Measurements from ENCODE around the gene OR5M11. TPM values are rescaled to one million over a fixed set of nuclear protein-coding genes. Genes with fewer than 3 reads are reported as not detected.

OR5M11 gene
- total and polyA plus RNA-seq, 8 donors, result not detected

DNA sequence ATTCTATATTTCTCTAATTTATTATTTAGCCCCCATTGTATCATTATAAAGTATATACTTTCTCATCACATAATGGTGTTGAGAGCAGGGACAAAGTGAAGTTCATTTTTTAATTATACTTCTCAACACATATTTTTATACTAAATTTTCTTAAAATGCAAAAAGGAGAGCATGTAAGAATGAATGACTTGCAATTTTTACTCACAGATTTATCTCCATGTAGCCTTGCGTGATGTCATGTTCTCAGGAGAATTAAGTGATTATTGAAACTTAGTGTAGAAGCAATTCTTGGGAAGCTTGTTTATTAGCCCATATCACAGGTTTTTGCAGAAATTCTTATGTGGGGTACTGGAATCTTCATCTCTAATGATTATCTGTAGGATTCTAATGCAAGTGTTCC, 682 bp upstream of the OR5M11 start:
- Histone ChIP-seq H3K4me3 (no peak overlapping the region), H3K27me3 (no peaks in the 10 kb centered on the region), H3K4me1 (no peaks in the 10 kb centered on the region), H3K9me3 (no peaks in the 10 kb centered on the region), H3K27ac (no peak overlapping the region), H3K36me3 (no peaks in the 10 kb centered on the region)
- DNase-seq, result no peak
- FAIRE-seq, result no peak
- intact Hi-C loops (cut with DNase I), result no loop called here
- ATAC-seq, result no peak
- TF ChIP-seq CTCF (IDR thresholded peaks at IDR 0.05), result no peak
- 79 to 94% methylated on average over 1 of the region's 1 CpG for WGBS, 2 donors

- no peak for TF ChIP-seq CTCF (IDR thresholded peaks at IDR 0.05)
- WGBS, 2 donors, result 61 to 66% methylated on average over 3 of the region's 3 CpGs
- no peaks in the 10 kb centered on the region for H3K27me3 ChIP-seq
These were observed 9.9 kb downstream of the OR5M11 start for GRCh38 chr11:56533054-56533740.

DNA sequence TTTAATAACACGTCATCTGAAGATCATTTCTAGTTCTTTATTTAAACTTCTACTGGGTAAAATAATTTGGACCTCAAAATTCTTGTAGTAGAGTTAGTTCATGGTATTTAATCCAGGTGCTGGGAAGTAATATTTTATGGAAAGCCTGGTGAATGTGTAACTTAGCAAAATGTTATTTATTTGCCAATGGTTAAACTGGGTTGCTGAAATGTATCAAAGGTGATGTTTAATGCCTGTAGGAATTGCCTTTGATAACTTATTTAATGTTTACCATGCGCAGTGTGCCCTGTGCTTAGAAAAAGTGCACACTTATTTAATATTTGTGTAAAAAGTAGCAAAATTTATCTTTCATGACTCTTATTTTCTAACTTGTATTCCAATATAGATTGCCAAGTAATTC, 11.2 kb downstream of the OR5M11 start:
- no peak overlapping the region for H3K4me3 ChIP-seq
- WGBS, 2 donors, result 33% methylated on average over 2 of the region's 2 CpGs
- no peaks in the 10 kb centered on the region for H3K9me3 ChIP-seq
- H3K27ac ChIP-seq, result no peak overlapping the region
- no peaks in the 10 kb centered on the region for H3K36me3 ChIP-seq
- no peak for ATAC-seq
- TF ChIP-seq CTCF (IDR thresholded peaks at IDR 0.05), result no peak
- no peaks in the 10 kb centered on the region for H3K27me3 ChIP-seq
- H3K4me1 ChIP-seq, result no peaks in the 10 kb centered on the region
- DNase-seq, result no peak
- FAIRE-seq, result no peak
- intact Hi-C loops (cut with DNase I), result no loop called here

More at GRCh38 chr11:56533054-56533740, 9.9 kb downstream of the OR5M11 start:
- no peak overlapping the region for H3K4me3 ChIP-seq
- FAIRE-seq (no peak), DNase-seq (no peak), ATAC-seq (no peak)
- H3K9me3 ChIP-seq, result no peaks in the 10 kb centered on the region
- no peaks in the 10 kb centered on the region for H3K4me1 ChIP-seq
- H3K36me3 ChIP-seq, result no peaks in the 10 kb centered on the region
- intact Hi-C loops (cut with DNase I), result no loop called here
- H3K27ac ChIP-seq, result no peak overlapping the region

DNA sequence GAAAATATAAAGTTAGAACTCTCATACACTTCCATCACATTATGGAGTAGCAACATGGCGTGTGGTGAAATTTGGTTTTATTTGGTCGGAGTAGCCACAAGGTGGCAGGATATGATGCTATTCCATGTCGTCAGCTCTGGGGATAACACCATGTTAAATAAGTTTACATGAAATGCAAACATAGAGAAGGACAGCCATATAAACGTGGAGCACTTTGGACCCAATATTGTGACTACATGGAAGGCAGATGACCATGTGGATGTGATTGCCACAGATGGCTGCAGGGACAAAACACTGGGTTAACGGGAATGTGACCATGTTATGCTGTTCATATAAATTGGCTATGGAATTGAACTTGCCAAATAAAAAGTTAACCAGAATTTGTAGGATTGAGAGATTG, 21.0 kb downstream of the OR5M11 start:
- Histone ChIP-seq H3K27me3 (no peaks in the 10 kb centered on the region), H3K4me3 (no peak overlapping the region), H3K27ac (no peak overlapping the region), H3K4me1 (no peaks in the 10 kb centered on the region), H3K36me3 (no peaks in the 10 kb centered on the region), H3K9me3 (no peaks in the 10 kb centered on the region)
- no peak for ATAC-seq
- no peak for FAIRE-seq
- TF ChIP-seq CTCF (IDR thresholded peaks at IDR 0.05), result no peak
- 60 to 67% methylated on average over 5 of the region's 5 CpGs for WGBS, 2 donors
- intact Hi-C loops (cut with DNase I), result no loop called here
- DNase-seq, result no peak

- no peaks in the 10 kb centered on the region for H3K27me3 ChIP-seq
- no peak overlapping the region for H3K27ac ChIP-seq
- H3K36me3 ChIP-seq, result no peaks in the 10 kb centered on the region
- H3K4me3 ChIP-seq, result no peak overlapping the region
- ATAC-seq (no peak), DNase-seq (no peak), FAIRE-seq (no peak)
- no peaks in the 10 kb centered on the region for H3K4me1 ChIP-seq
- WGBS, 2 donors, result 53 to 64% methylated on average over 1 of the region's 1 CpG
- no peaks in the 10 kb centered on the region for H3K9me3 ChIP-seq
- no peak for TF ChIP-seq CTCF (IDR thresholded peaks at IDR 0.05)
- intact Hi-C loops (cut with DNase I), result no loop called here
These were observed 29.8 kb downstream of the OR5M11 start for GRCh38 chr11:56513280-56513679.

Data from pancreas (tissue), 10 donors.